ENCODE results near the gene THAP3.

Gene THAP3

GRCh38 chr1:6613361-6614018 is 11.2 kb upstream of the THAP3 start, which contains the start of gene PHF13:
Gene PHF13 (plus strand): TSS chr1:6613731. CDS start chr1:6614067, 336 bp downstream.
- peak; percentile 99 for DNase-seq

GRCh38 chr1:6614019-6614928 is 10.4 kb upstream of the THAP3 start:
- DNase-seq: no peak

GRCh38 chr1:6614929-6615785 is 9.5 kb upstream of the THAP3 start:
- DNase-seq: no peak

- no peak for DNase-seq
Observed at GRCh38 chr1:6619045-6619444, 5.6 kb upstream of the THAP3 start.

GRCh38 chr1:6621429-6622391 is 3.0 kb upstream of the THAP3 start:
- DNase-seq: no peak

- DNase-seq: no peak
Observed at GRCh38 chr1:6622396-6623152, 2.1 kb upstream of the THAP3 start.

GRCh38 chr1:6623269-6623965 is 1.3 kb upstream of the THAP3 start:
- DNase-seq: no peak

- peak; percentile 3 for DNase-seq
Observed at GRCh38 chr1:6625584-6626149, 999 bp downstream of the THAP3 start.

GRCh38 chr1:6627031-6627430 is 2.4 kb downstream of the THAP3 start:
- no peak for DNase-seq

GRCh38 chr1:6627841-6628545 is 3.3 kb downstream of the THAP3 start:
- DNase-seq: no peak

- DNase-seq: no peak
Observed at GRCh38 chr1:6628971-6629479, 4.4 kb downstream of the THAP3 start.

- no peak for DNase-seq
Observed at GRCh38 chr1:6630027-6630426, 5.4 kb downstream of the THAP3 start.

- DNase-seq: no peak
Observed at GRCh38 chr1:6631058-6631457, 6.4 kb downstream of the THAP3 start.

GRCh38 chr1:6632588-6633514 is 8.2 kb downstream of the THAP3 start:
- DNase-seq: no peak

GRCh38 chr1:6634371-6635052 is 9.8 kb downstream of the THAP3 start:
- peak; percentile 9 for DNase-seq

- DNase-seq: no peak
Observed at GRCh38 chr1:6635161-6635909, 10.7 kb downstream of the THAP3 start.
